ENCODE data around the gene CDON.

DNA sequence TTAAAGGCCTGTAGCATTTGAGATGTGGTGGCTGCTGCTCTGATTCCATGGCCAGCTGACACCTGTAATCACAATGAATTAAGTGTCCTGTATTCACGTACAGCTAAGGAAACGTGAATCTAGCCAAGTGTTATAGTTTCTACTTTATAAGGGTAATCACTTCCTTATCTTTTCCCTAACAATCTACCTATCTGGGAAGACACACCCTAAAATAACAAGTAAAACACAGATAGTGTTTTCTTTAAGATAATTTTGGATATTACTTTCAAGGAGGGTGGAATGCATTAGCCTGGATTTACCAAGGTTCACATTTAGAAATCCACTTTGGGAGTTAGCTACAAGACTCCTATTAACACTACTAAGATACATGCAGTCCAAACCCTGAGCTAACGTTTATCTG lies 11.5 kb downstream of the CDON start:
- TF ChIP-seq, protein P1, sequence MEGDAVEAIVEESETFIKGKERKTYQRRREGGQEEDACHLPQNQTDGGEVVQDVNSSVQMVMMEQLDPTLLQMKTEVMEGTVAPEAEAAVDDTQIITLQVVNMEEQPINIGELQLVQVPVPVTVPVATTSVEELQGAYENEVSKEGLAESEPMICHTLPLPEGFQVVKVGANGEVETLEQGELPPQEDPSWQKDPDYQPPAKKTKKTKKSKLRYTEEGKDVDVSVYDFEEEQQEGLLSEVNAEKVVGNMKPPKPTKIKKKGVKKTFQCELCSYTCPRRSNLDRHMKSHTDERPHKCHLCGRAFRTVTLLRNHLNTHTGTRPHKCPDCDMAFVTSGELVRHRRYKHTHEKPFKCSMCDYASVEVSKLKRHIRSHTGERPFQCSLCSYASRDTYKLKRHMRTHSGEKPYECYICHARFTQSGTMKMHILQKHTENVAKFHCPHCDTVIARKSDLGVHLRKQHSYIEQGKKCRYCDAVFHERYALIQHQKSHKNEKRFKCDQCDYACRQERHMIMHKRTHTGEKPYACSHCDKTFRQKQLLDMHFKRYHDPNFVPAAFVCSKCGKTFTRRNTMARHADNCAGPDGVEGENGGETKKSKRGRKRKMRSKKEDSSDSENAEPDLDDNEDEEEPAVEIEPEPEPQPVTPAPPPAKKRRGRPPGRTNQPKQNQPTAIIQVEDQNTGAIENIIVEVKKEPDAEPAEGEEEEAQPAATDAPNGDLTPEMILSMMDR (IDR thresholded peaks at IDR 0.05) = no peak
- no peak for TF ChIP-seq POLR2AphosphoS5 (IDR thresholded peaks at IDR 0.05)
- TF ChIP-seq POLR2A (IDR thresholded peaks at IDR 0.05) = no peak
- no peak for TF ChIP-seq EP300 (IDR thresholded peaks at IDR 0.05)
